SJSA1 (cell line): Measurements from ENCODE around the gene LRRC25. TPM values are rescaled to one million over a fixed set of nuclear protein-coding genes. Genes with fewer than 3 reads are reported as not detected.
"Not testable (repeated sequence)": the region's sequence is repeated elsewhere in the genome, so short reads cannot be mapped to it uniquely, and the experiment has no call there.

ENCODE experiments used
- DNase-seq, 2 experiments: peaks; one replicate each; pipeline ENCODE4 v3.0.0-alpha.2; 2015 to 2020; ENCODE audit warnings: low spot score in 2 of 2, low read depth in 1 of 2
- H3K27ac ChIP-seq: fragments of 250-450 bp; sonication (Bioruptor Pico); 2 replicates; pipeline ENCODE4 v1.5.1; 2020; ENCODE audit warnings: mild to moderate bottlenecking, moderate library complexity
- H3K27me3 ChIP-seq: fragments of 250-450 bp; sonication (Bioruptor Pico); replicated peaks from 2 replicates; pipeline ENCODE4 v1.5.1; 2020; ENCODE audit warnings: mild to moderate bottlenecking, moderate library complexity
- H3K36me3 ChIP-seq: fragments of 250-450 bp; sonication (Bioruptor Pico); 2 replicates; pipeline ENCODE4 v1.5.1; 2020; ENCODE audit warnings: mild to moderate bottlenecking
- H3K4me1 ChIP-seq: fragments of 250-450 bp; sonication (Bioruptor Pico); replicated peaks from 2 replicates; pipeline ENCODE4 v1.6.1; 2021; ENCODE audit warnings: mild to moderate bottlenecking
- H3K4me3 ChIP-seq: fragments of 250-450 bp; sonication (Bioruptor Pico); 2 replicates; pipeline ENCODE4 v1.5.1; 2020; ENCODE audit warnings: mild to moderate bottlenecking
- H3K9me3 ChIP-seq: fragments of 250-450 bp; sonication (Bioruptor Pico); replicated peaks from 2 replicates; pipeline ENCODE4 v1.5.1; 2020; ENCODE audit warnings: mild to moderate bottlenecking
- total RNA-seq: library from RNA; depleted of rRNA; stranded (reverse); fragments of >200 nt; shearing (Covaris generic); gene quantifications from 2 replicates; pipeline ENCODE4 v1.2.3, GENCODE V29; 2014; rRNA removed

Gene LRRC25
- total RNA-seq, 1 experiment from 2014 or later: not detected

- no peak for DNase-seq
These were observed 45.9 kb downstream of the LRRC25 start for GRCh38 chr19:18351544-18351943.

GRCh38 chr19:18350490-18350889 lies 46.9 kb downstream of the LRRC25 start:
- H3K4me3 ChIP-seq: no peak overlapping the region
- no peaks in the 10 kb centered on the region for H3K27me3 ChIP-seq
- DNase-seq: no peak
- no peak overlapping the region for H3K27ac ChIP-seq
- H3K9me3 ChIP-seq: no peaks in the 10 kb centered on the region
- no peaks in the 10 kb centered on the region for H3K36me3 ChIP-seq
- H3K4me1 ChIP-seq: no peaks in the 10 kb centered on the region

More at GRCh38 chr19:18351544-18351943, 45.9 kb downstream of the LRRC25 start:
- H3K27me3 ChIP-seq: no peaks in the 10 kb centered on the region
- H3K36me3 ChIP-seq: peaks cover 4% of the 10 kb centered on the region; the same call in 1 of the 2 replicates
- H3K27ac ChIP-seq: no peak overlapping the region
- H3K4me3 ChIP-seq: no peak overlapping the region
- no peaks in the 10 kb centered on the region for H3K9me3 ChIP-seq
- no peaks in the 10 kb centered on the region for H3K4me1 ChIP-seq

- H3K9me3 ChIP-seq: no peaks in the 10 kb centered on the region
- DNase-seq: peak; percentile 44 to 69
These were observed 47.8 kb downstream of the LRRC25 start for GRCh38 chr19:18349524-18350128.

GRCh38 chr19:18348818-18349339 lies 48.5 kb downstream of the LRRC25 start:
- not testable (repeated sequence) for H3K27ac ChIP-seq, DNase-seq, H3K27me3 ChIP-seq, H3K4me1 ChIP-seq, H3K4me3 ChIP-seq, H3K9me3 ChIP-seq, H3K36me3 ChIP-seq

More at GRCh38 chr19:18349524-18350128, 47.8 kb downstream of the LRRC25 start:
- H3K27ac ChIP-seq: no peak overlapping the region
- no peak overlapping the region for H3K4me3 ChIP-seq
- no peaks in the 10 kb centered on the region for H3K4me1 ChIP-seq
- H3K27me3 ChIP-seq: no peaks in the 10 kb centered on the region
- H3K36me3 ChIP-seq: no peaks in the 10 kb centered on the region

GRCh38 chr19:18348171-18348570 lies 49.3 kb downstream of the LRRC25 start:
- no peak for DNase-seq
- H3K4me1 ChIP-seq: no peaks in the 10 kb centered on the region
- no peaks in the 10 kb centered on the region for H3K9me3 ChIP-seq
- no peaks in the 10 kb centered on the region for H3K36me3 ChIP-seq
- H3K4me3 ChIP-seq: no peak overlapping the region
- H3K27ac ChIP-seq: no peak overlapping the region
- H3K27me3 ChIP-seq: no peaks in the 10 kb centered on the region

GRCh38 chr19:18346091-18346490 lies 51.3 kb downstream of the LRRC25 start:
- Histone ChIP-seq H3K27me3 (no peaks in the 10 kb centered on the region), H3K4me1 (peaks cover 5% of the 10 kb centered on the region), H3K9me3 (no peaks in the 10 kb centered on the region), H3K4me3 (no peak overlapping the region), H3K27ac (no peak overlapping the region), H3K36me3 (no peaks in the 10 kb centered on the region)
- no peak for DNase-seq

- Histone ChIP-seq H3K27me3 (no peaks in the 10 kb centered on the region), H3K4me3 (no peak overlapping the region), H3K4me1 (peaks cover 13% of the 10 kb centered on the region), H3K36me3 (no peaks in the 10 kb centered on the region), H3K9me3 (no peaks in the 10 kb centered on the region), H3K27ac (no peak overlapping the region)
- DNase-seq: no peak
These were observed 52.1 kb downstream of the LRRC25 start for GRCh38 chr19:18345296-18345695.

GRCh38 chr19:18344582-18344950 lies 52.9 kb downstream of the LRRC25 start:
- Histone ChIP-seq H3K4me3 (no peak overlapping the region), H3K9me3 (no peaks in the 10 kb centered on the region), H3K4me1 (peaks cover 19% of the 10 kb centered on the region), H3K27me3 (no peaks in the 10 kb centered on the region), H3K27ac (no peak overlapping the region), H3K36me3 (no peaks in the 10 kb centered on the region)
- DNase-seq: no peak

- Histone ChIP-seq H3K27me3 (no peaks in the 10 kb centered on the region), H3K27ac (no peak overlapping the region), H3K4me3 (no peak overlapping the region), H3K36me3 (no peaks in the 10 kb centered on the region), H3K9me3 (no peaks in the 10 kb centered on the region), H3K4me1 (peaks cover 19% of the 10 kb centered on the region)
- DNase-seq: no peak
These were observed 55.3 kb downstream of the LRRC25 start for GRCh38 chr19:18342090-18342632.

Other genes with a start within 250 kb of the LRRC25 start
- 24.2 and 35.0 TPM in 2 replicates for gene PIK3R2, start 244.5 kb downstream of the LRRC25 start, total RNA-seq
- gene IFI30, start 223.8 kb downstream of the LRRC25 start, total RNA-seq: 2.7 TPM in 1 of 2 replicates, not detected in the other
- 42.3 and 52.0 TPM in 2 replicates for gene MPV17L2, start 204.4 kb downstream of the LRRC25 start, total RNA-seq
- 1.2 and 3.4 TPM in 2 replicates for gene RAB3A, start 193.6 kb downstream of the LRRC25 start, total RNA-seq
- gene PDE4C, start 171.2 kb downstream of the LRRC25 start, total RNA-seq: not detected in 2 replicates
- gene IQCN, start 123.2 kb downstream of the LRRC25 start, total RNA-seq: 0.13 and 0.22 TPM in 2 replicates
- gene JUND, start 116.0 kb downstream of the LRRC25 start, total RNA-seq: 17.2 and 69.6 TPM in 2 replicates
- gene LSM4, start 74.5 kb downstream of the LRRC25 start, total RNA-seq: 395 and 478 TPM in 2 replicates
- gene PGPEP1, start 57.0 kb downstream of the LRRC25 start, total RNA-seq: 5.7 and 9.0 TPM in 2 replicates
- 12.4 and 21.9 TPM in 2 replicates for gene GDF15, start 11.5 kb downstream of the LRRC25 start, total RNA-seq
- 18.9 and 43.4 TPM in 2 replicates for gene SSBP4, start 21.8 kb upstream of the LRRC25 start, total RNA-seq
- gene ISYNA1, start 40.5 kb upstream of the LRRC25 start, total RNA-seq: 2.0 and 5.4 TPM in 2 replicates
- gene ELL, start 124.4 kb upstream of the LRRC25 start, total RNA-seq: 14.3 and 14.8 TPM in 2 replicates
- 212 and 288 TPM in 2 replicates for gene FKBP8, start 146.0 kb upstream of the LRRC25 start, total RNA-seq
- 88.0 and 89.8 TPM in 2 replicates for gene KXD1, start 160.2 kb upstream of the LRRC25 start, total RNA-seq
- gene UBA52, start 174.2 kb upstream of the LRRC25 start, total RNA-seq: 745 and 1,061 TPM in 2 replicates
- gene REX1BD, start 191.2 kb upstream of the LRRC25 start, total RNA-seq: 84.0 and 198 TPM in 2 replicates
- gene CRLF1, start 209.2 kb upstream of the LRRC25 start, total RNA-seq: 21.3 and 26.7 TPM in 2 replicates
- not detected in 2 replicates for gene TMEM59L, start 215.2 kb upstream of the LRRC25 start, total RNA-seq
- 3.3 and 5.8 TPM in 2 replicates for gene KLHL26, start 239.4 kb upstream of the LRRC25 start, total RNA-seq